Fibroblast of lung (primary cell): Measurements from ENCODE around the gene YWHAQ. TPM values are rescaled to one million over a fixed set of nuclear protein-coding genes. Genes with fewer than 3 reads are reported as not detected.

Experiments used
- DNase-seq, 2 donors: peaks; one replicate each; pipeline versions ENCODE4 v3.0.0 to v3.0.0-alpha.2; 2010; ENCODE audit warnings: low read depth in 2 of 2
- H2AFZ ChIP-seq: 2 replicates; pipeline ENCODE4 v1.5.1; 2012; ENCODE audit warnings: low read length, control low read depth, inconsistent platforms
- H3K27ac ChIP-seq: 2 replicates; pipeline ENCODE4 v1.5.1; 2011; ENCODE audit warnings: low read length, control low read depth; ENCODE audit not compliant: insufficient read depth
- H3K27me3 ChIP-seq: 2 replicates; pipeline ENCODE4 v1.5.1; 2011; ENCODE audit warnings: mild to moderate bottlenecking, low read length; ENCODE audit not compliant: control insufficient read depth, insufficient read depth
- H3K36me3 ChIP-seq: 2 replicates; pipeline ENCODE4 v1.5.1; 2011; ENCODE audit warnings: low read length; ENCODE audit not compliant: control insufficient read depth, insufficient read depth
- H3K4me1 ChIP-seq: 2 replicates; pipeline ENCODE4 v1.5.1; 2011; ENCODE audit warnings: low read length; ENCODE audit not compliant: control insufficient read depth, insufficient read depth; ENCODE audit errors: extremely low read depth
- H3K4me2 ChIP-seq: 2 replicates; pipeline ENCODE4 v1.5.1; 2011; ENCODE audit warnings: low read length, control low read depth; ENCODE audit not compliant: insufficient read depth; ENCODE audit errors: extremely low read depth
- H3K4me3 ChIP-seq, 4 experiments: fragments of 200-600 bp in 1 of 4; sonication (generic) in 1 of 4; replicated peaks in 1 of 4; 2 replicates each; pipeline ENCODE4 v1.5.1; 2011 to 2016; ENCODE audit warnings: low read length in 4 of 4, low read depth in 3 of 4, mild to moderate bottlenecking in 3 of 4, control low read depth in 2 of 4, inconsistent platforms in 1 of 4, mixed read lengths in 1 of 4; ENCODE audit not compliant: insufficient read depth in 1 of 4; ENCODE audit errors: control extremely low read depth in 1 of 4
- H3K79me2 ChIP-seq: 2 replicates; pipeline ENCODE4 v1.5.1; 2012; ENCODE audit warnings: mild to moderate bottlenecking, low read length, inconsistent platforms; ENCODE audit not compliant: control insufficient read depth, insufficient read depth
- H3K9ac ChIP-seq: 2 replicates; pipeline ENCODE4 v1.5.1; 2011; ENCODE audit warnings: mild to moderate bottlenecking, low read length, control low read depth; ENCODE audit not compliant: insufficient read depth
- H3K9me3 ChIP-seq: 2 replicates; pipeline ENCODE4 v1.5.1; 2012; ENCODE audit warnings: low read depth, low read length; ENCODE audit not compliant: control insufficient read depth, insufficient read depth
- H4K20me1 ChIP-seq: 2 replicates; pipeline ENCODE4 v1.5.1; 2011; ENCODE audit warnings: low read length; ENCODE audit not compliant: control insufficient read depth, insufficient read depth; ENCODE audit errors: extremely low read depth
- CTCF ChIP-seq, 2 donors: IDR thresholded peaks in 1 of 2; conservative IDR thresholded peaks in 1 of 2; 1 replicate in 1 of 2; 2 replicates in 1 of 2; pipeline ENCODE4 v1.5.1; 2011 to 2012; ENCODE audit warnings: low read length in 2 of 2, control low read depth in 1 of 2, inconsistent platforms in 1 of 2, low read depth in 1 of 2, mild to moderate bottlenecking in 1 of 2
- EZH2 ChIP-seq: IDR thresholded peaks from 2 replicates; pipeline ENCODE4 v1.5.1; 2012; ENCODE audit warnings: low read length, control low read depth, mild to moderate bottlenecking; ENCODE audit errors: missing control alignments
- polyA plus RNA-seq, 2 donors: library from polyadenylated mRNA; depleted of rRNA in 1 of 2; stranded (reverse) in 1 of 2; unstranded in 1 of 2; fragments of >200 nt; gene quantifications; 2 replicates each; pipeline ENCODE4 v1.2.1, GENCODE V29; 2011 to 2012; ENCODE audit warnings: missing spikeins in 1 of 2
- total RNA-seq: library from RNA; depleted of rRNA; stranded (reverse); fragments of >200 nt; gene quantifications from 2 replicates; pipeline ENCODE4 v1.2.1, GENCODE V29; 2014

Gene YWHAQ
- total and polyA plus RNA-seq, 2 donors (not counting 1 experiment from before 2014, with no cell fraction given), result 323 to 510 TPM

GRCh38 chr2:9657083-9657482 is 26.3 kb upstream of the YWHAQ start:
- no peaks in the 10 kb centered on the region for H3K27me3 ChIP-seq
- no peak overlapping the region for H3K4me3 ChIP-seq
- H2AFZ ChIP-seq, result peak overlapping the region; percentile 21
- TF ChIP-seq EZH2, result no peak
- TF ChIP-seq CTCF (conservative IDR thresholded peaks at IDR 0.05 in 1 of 2, IDR thresholded peaks at IDR 0.05 in 1 of 2; ENCODE audit: low read depth in 1 of 2, low read length in 2 of 2), result no peak
- no peaks in the 10 kb centered on the region for H3K79me2 ChIP-seq
- H3K9me3 ChIP-seq, result no peaks in the 10 kb centered on the region
- no peaks in the 10 kb centered on the region for H3K36me3 ChIP-seq
- no peak overlapping the region for H3K27ac ChIP-seq
- H3K4me1 ChIP-seq, result peaks cover 21% of the 10 kb centered on the region
- no peak overlapping the region for H3K9ac ChIP-seq
- peak overlapping the region; percentile 55 for H3K4me2 ChIP-seq
- H4K20me1 ChIP-seq, result no peaks in the 10 kb centered on the region
- DNase-seq, result no peak

- H3K79me2 ChIP-seq, result no peaks in the 10 kb centered on the region
- no peaks in the 10 kb centered on the region for H4K20me1 ChIP-seq
- no peaks in the 10 kb centered on the region for H3K9me3 ChIP-seq
- H3K27me3 ChIP-seq, result no peaks in the 10 kb centered on the region
- H3K4me1 ChIP-seq, result peaks cover 21% of the 10 kb centered on the region
- peak; percentile 88 to 98 for DNase-seq
- no peak overlapping the region for H2AFZ ChIP-seq
- H3K9ac ChIP-seq, result no peak overlapping the region
- H3K4me3 ChIP-seq, result no peak overlapping the region
- TF ChIP-seq CTCF (conservative IDR thresholded peaks at IDR 0.05 in 1 of 2, IDR thresholded peaks at IDR 0.05 in 1 of 2; ENCODE audit: low read depth in 1 of 2, low read length in 2 of 2), result no peak
- TF ChIP-seq EZH2, result no peak
- no peaks in the 10 kb centered on the region for H3K36me3 ChIP-seq
- no peak overlapping the region for H3K4me2 ChIP-seq
- H3K27ac ChIP-seq, result peak overlapping the region; percentile 67
Measured at GRCh38 chr2:9656270-9656766, 25.5 kb upstream of the YWHAQ start.

GRCh38 chr2:9655441-9656269 is 24.9 kb upstream of the YWHAQ start:
- peaks cover 21% of the 10 kb centered on the region for H3K4me1 ChIP-seq
- H3K9ac ChIP-seq, result no peak overlapping the region
- no peaks in the 10 kb centered on the region for H3K36me3 ChIP-seq

More at GRCh38 chr2:9655441-9656269, 24.9 kb upstream of the YWHAQ start:
- Histone ChIP-seq H3K4me2 (peak overlapping the region; percentile 75), H3K9me3 (no peaks in the 10 kb centered on the region), H2AFZ (no peak overlapping the region), H3K79me2 (no peaks in the 10 kb centered on the region), H4K20me1 (no peaks in the 10 kb centered on the region), H3K27ac (peak overlapping the region; percentile 67), H3K27me3 (no peaks in the 10 kb centered on the region), H3K4me3 (no peak overlapping the region)
- no peak for TF ChIP-seq EZH2
- TF ChIP-seq CTCF (conservative IDR thresholded peaks at IDR 0.05 in 1 of 2, IDR thresholded peaks at IDR 0.05 in 1 of 2; ENCODE audit: low read depth in 1 of 2, low read length in 2 of 2), result no peak
- DNase-seq, result peak; percentile 74 to 94
